ENCODE measurements around the gene ZNF473.
"Not testable (repeated sequence)": the region's sequence is repeated elsewhere in the genome, so short reads cannot be mapped to it uniquely, and the experiment has no call there.

ZNF473 gene

DNA sequence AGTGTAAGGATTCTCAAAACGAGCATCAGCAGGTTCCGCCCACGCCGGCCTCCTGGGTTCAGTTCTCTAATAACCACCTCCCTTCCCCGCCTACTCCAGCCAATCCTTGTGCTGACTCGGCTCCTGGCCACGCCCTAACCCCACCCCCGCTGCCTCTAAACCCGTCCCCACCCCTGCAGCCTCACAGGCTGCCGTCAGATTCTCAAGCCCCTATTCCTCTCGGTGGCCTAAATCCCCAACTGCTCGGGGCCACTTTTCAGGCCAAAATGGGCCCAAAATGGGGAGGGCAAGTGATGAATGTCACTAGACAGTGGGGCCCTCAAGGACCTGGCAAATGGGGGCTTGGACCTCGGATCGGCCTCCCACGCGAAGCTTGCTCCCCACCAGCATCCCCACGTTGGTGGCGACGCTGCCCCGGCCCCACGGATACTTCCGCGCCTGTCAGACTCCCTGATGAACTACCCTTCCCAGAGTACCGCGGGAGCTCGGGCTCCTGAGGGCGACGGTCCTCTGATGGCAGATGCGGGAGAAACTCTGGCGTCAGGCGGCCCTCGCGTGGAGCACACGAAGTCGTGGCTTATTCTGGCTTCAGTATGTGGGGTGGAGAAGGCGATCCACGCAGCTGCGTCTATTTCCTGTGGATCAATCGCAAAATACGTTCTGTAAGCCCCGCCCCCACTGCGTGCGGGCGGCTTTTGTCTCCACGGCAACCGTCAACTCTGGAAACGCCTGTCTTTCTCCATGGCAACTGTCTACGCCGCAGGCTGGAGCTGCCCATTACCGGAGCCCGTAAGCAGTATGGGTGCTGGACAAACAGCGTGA, 24.8 kb downstream of the ZNF473 start:
- DNase-seq (ENCODE audit: low read depth): peak; percentile 92

DNA sequence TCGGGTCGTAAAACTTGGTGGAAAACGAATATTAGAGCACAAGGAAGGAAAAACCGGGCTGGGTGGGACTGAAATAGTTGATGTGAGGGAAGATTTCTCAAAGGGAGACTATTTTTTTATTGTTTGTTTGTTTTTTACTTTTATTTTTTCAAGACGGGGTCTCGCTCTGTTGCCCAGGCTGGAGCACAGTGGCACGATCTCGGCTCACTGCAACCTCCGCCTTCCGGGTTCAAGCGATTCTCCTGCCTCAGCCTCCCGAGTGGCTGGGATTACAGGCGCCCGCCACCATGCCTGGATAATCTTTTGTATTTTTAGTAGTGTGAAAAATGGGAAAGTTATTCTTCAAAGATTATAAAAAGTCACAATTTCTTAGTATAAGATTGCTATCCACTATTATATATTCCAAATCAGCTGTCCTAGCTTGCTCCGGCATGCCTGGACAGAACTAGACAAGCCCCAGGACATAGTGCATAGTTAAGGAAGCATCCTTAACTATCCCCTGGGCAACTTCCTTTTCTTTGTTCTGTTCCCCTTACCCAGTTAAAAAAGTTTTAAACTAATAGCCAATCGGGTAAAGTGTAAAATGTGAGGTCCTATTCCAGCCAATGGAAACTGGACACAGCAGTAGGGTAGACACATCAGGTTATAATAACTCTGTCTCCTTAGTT, 25.6 kb downstream of the ZNF473 start:
- DNase-seq (ENCODE audit: low read depth): not testable (repeated sequence)

DNA sequence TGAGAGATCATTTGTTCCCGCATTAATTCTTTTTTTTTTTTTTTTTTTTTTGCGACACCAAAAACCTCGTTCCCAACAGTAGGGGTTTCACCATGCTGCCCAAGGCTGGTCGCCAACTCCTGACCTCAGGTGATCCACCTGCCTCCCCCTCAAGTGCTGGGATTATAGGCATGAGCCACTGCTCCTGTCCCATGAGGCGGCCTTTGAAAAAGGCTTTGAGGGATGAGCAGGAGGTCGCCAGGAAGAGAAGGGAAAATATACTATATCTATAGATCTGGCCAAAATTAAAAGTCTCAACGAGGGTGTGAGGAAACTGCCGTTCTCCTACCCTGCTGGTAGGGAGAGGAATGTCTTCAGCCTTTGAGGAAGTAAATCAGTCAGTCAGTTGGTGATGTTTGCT, 26.2 kb downstream of the ZNF473 start:
- no peak for DNase-seq (ENCODE audit: low read depth)

DNA sequence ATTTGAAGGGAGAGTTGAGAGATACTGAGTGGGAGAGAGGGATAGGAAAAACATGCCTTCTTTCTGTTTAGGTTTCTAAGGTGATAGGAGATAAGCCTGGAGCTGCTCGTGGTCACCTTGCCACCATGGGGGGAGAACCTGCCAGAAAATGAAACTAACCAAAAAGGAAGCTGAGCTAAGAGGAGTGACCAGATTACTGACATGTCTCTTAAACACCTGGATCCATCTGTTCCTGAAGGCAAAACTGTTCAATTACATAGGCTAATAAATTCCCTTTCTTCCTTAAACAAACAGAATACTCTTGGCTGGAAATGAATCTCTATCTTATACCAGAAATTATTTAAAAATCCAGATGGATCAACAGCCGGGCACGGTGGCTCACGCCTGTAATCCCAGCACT, 27.3 kb downstream of the ZNF473 start:
- DNase-seq (ENCODE audit: low read depth): no peak

DNA sequence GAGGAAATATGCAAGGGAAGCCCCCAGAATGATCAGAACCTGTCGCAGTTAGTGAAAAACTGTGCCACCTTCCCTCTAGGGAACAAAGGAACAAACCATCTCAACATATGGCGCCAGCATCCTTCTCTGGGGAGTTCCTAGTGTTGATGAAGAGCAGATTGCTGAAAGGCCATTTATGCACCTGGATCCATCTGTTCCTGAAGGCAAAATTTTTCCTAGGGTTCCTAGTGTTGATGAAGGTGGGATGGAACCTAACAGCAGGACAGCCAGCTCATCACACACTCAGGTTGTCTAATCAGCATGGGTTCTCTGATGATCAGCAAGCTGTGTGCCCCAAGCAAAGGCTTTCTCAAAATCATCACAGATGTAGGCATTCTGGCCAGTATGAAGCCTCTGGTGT, 32.6 kb downstream of the ZNF473 start:
- DNase-seq (ENCODE audit: low read depth): no peak

DNA sequence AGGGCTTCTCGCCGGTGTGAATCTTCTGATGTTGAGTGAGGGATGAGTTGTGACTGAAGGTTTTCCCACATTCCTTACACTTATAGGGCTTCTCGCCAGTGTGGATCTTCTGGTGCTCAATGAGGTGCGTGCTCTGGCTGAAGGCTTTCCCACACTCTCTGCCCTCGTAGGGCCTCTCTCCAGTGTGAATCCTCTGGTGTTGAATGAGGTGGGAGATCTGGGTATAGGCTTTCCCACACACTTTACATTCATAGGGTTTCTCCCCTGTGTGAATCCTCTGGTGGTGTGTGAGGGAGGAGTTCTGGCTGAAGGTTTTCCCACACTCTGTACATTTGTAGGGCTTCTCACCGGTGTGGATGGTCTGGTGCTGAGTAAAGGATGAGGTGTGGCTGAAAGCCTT, 33.2 kb downstream of the ZNF473 start:
- DNase-seq (ENCODE audit: low read depth): no peak

DNA sequence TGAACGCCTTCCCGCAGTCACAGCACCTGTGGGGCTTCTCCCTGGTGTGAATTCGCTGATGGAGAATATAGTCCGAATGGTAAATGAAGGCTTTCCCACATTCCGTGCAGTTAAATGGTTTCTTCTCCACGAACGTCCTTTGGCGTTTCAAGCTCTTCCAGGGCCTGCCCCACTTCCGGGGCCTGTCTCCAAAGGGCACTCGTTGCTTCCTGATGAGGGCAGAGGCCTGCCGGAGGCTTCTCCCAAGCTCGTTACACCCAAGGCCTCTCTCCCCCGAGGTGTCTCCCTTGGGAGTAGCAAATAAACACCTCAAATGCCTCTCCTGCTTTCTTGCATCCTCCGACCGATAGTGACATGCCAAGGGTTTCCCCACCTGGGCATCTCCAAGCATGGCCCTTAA, 34.3 kb downstream of the ZNF473 start:
- DNase-seq (ENCODE audit: low read depth): no peak

DNA sequence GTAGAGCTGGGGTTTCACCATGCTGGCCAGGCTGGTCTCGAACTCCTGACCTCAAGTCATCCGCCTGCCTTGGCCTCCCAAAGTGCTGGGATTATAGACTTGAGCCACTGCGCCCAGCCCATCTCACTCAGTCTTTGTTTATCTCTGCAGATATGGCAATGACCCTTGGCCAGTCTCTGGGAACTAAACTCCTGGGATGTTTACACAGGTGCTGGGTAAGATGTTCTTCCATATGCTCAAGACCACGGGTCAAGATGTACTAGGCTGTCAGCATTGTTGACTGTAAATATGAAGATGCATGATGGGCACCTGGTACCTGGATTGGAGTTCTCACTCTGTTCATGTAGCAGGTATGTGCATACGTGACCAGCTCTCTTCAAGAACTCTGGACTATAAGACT, 35.8 kb downstream of the ZNF473 start:
- DNase-seq (ENCODE audit: low read depth): no peak

DNA sequence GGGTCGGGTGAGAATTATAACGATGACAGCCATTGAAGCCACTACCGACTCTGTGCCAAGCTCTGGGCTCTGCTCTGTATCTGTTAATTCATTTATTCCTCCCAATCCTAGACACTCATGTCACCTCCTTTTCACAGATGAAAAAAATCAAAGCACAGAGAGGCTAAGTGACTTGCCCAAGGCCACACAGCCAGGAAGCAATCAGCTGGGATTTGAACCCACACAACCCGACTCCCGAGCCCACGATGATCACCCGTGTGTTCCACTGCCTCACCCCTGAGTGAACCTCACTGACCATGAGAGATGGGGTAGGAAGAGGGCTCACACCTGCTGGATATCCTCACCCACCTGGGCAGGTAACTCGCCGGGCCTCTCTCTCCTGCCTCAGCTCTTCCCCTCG, 40.1 kb downstream of the ZNF473 start:
- no peak for DNase-seq (ENCODE audit: low read depth)

DNA sequence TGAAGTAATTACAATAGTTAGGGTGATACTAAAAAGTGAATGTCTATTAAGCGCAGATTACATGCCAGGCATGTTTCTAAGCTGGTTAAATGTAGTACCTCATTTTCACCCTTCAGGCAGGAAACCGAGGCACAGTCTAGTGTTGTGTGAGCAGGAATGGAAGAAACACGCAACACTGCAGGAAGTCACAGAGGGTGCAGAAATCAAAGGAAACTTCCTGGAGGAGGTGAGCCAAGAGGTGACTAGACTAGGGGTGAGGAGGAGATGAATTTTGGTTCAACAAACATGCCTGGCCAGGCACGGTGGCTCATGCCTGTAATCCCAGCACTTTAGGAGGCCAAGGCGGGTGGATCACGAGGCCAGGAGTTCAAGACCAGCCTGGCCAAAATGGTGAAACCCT, 41.8 kb downstream of the ZNF473 start:
- DNase-seq (ENCODE audit: low read depth): no peak

DNA sequence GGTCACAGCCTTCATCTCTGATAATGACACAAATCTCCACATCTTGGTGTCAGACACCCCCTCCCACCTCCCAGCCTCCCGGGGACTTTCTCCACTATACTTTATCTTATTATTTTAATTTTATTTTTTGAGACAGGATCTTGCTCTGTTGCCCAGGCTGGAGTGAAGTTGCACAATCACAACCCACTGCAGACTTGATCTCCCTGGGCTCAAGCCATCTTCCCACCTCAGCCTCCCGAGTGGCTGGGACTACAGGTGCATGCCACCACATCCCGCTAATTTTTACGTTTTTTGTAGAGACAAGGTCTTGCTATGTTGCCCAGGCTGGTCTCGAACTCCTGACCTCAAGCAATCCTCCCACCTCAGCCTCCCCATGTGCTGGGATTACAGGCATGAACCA, 42.6 kb downstream of the ZNF473 start:
- DNase-seq (ENCODE audit: low read depth): not testable (repeated sequence)

DNA sequence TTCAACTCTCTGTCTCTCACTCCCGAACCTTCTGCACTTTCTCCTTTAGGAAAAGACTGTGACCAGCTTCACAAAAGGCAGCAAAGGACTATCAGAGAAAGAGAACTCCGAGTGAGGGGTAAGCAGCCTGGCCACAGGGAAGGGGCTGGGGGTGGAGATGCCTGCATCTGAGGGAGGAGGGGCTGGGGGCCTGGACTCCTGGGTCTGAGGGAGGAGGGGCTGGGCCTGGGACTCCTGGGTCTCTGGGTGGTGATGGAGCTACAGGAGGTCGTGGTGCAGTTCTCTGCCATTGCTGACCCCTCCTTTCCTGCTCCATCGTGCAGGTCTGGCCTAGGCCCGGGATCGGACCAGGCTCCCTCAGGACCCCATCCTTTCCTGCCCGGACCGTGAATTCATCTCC, 49.3 kb downstream of the ZNF473 start:
- DNase-seq (ENCODE audit: low read depth): not testable (repeated sequence)

DNA sequence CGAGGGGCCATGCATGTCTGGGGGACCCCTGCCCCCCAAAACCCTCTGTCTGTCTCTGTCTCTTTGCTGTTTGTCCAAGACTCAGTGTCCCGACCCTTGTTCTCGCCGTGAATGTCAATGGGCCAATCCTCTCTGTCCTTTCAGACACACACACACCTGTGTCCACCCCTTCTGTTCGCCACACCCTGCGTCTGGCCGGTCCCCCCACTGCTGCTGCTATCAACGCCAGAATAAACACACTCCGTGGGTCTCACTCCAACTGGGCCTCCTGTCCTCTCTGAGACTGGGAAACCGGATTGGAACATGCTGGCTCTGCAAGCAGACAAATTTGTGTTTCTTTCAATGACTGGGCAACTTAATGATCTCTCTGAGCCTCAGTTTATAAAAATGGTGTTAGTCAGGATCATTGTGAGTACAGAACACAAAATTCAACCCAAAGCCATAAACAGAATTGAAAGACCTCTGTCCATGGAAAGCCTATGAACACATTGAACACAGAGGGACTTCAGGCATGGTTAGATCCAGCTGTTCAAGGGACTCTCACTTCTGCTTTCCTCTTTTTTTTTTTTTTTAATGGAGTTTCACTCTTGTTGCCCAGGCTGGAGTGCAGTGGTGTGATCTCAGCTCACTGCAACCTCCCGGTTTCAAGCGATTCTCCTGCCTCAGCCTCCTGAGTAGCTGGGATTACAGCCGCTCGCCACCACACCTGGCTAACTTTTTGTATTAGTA, 50.0 kb downstream of the ZNF473 start:
- DNase-seq (ENCODE audit: low read depth): not testable (repeated sequence)

DNA sequence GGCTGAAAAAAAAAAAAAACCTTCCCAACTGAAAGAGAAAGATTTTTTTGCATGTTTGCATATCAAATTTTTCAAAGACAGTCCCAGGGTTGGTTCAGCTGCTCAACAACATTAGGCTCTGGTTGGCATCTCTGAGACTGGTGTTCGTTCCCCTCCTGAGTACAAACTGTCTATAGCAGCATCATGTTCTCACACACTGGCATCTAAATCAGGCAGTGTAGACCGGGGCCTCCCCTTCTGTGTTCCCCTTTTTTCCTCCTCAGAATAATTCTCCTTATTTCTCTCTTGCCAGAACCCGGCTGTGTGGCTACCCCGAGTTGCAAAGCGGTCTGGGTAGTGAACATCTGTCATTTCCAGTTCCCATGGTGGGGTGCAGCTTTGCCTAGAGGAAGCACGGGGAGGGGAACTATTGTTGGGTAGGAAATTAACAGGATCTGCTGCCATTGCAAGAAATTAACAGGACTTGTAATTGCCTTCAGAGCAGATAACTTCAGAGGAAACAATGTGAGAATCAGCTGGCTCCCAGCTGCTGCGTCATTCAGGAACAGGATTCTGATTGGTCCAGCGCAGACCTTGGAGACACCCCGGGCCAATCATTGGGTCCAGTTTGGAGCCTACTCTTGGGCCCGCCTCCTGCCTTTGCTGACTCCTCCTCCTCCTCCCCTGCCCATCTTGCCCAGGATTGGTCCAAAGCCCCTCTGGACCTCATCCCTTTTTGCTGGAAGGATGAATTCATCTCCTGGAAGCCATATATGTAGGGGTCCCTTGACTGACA, 51.0 kb downstream of the ZNF473 start:
- not testable (repeated sequence) for DNase-seq (ENCODE audit: low read depth)

DNA sequence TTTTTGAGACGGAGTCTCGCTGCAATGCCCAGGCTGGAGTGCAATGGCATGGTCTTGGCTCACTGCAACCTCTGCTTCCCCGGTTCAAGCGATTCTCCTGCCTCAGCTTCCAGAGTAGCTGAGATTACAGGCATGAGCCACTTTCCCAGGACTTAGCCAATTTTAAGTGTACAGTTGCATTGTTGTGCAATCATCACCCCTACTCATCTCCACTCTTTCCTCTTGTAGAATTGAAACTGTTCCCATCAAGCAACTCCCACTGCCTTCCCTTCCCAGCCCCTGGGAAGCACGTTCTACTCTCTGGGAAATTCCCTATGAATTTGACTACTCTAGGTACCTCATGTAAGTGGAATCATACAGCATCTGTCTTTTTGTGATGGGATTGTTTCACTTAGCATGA, 53.2 kb downstream of the ZNF473 start:
- DNase-seq (ENCODE audit: low read depth): not testable (repeated sequence)

DNA sequence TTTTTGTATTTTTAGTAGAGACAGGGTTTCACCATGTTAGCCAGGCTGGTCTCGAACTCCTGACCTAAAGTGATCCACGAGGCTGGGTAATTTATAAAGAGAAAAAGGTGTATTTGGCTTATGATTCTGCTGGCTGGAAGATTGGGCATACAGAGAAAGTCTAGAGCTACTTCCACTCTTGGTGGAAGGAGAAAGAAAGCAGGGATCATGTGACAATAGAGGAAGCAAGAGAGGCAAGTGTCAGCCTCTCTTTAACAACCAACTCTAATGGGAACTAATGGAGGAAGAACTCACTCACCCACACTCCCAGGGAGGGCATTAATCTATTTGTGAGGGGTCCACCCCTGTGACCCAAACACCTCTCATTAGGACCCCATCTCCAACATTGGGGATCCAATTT, 58.6 kb downstream of the ZNF473 start:
- not testable (repeated sequence) for DNase-seq (ENCODE audit: low read depth)

DNA sequence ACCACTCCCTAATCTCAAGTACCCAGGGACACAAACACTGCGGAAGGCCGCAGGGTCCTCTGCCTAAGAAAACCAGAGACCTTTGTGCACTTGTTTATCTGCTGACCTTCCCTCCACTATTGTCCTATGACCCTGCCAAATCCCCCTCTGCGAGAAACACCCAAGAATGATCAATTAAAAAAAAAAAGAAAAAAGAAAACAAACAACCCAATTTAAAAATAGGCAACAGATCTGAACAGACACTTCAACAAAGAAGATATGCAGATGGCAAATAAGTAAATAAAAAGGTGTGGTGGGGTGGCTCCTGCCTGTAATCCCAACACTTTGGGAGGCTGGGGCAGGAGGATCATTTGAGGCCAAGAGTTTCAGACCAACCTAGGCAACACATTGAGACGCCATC, 61.3 kb downstream of the ZNF473 start:
- not testable (repeated sequence) for DNase-seq (ENCODE audit: low read depth)

DNA sequence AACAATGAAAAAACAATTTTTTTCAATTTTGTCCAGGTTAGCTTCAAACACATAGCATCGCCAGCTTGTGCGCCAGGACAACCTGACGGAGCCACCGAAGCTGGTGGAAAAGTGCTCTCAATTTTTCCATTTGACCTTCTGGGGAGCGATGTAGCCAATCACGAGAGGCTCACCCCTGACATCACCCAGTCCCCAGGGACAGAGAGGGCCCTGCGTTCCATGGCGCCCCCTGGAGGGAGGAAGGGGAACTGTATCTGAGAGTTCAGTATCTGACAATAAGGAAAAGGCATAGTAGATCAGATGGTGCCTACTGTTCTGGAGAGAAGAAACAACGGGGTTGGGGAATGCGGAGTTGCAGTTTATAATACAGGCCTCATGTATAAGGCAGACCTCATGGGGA, 64.9 kb downstream of the ZNF473 start:
- peak; percentile 26 for DNase-seq (ENCODE audit: low read depth)

DNA sequence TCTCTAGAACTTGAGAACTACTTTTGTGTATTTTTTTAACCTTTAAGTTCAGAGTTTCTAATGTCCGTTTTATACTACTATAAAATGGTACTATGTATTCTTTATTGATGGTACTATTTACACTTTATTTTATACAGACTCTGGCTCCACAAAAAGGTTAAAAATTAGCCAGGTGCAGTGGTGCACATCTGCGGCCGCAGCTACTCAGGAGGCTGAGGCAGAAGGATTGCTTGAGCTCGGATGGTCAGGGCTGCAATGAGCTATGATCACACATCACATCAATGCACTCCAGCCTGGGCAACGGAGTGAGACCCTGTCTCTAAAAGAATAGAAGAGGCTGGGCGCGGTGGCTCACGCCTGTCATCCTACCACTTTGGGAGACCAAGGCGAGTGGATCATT, 66.0 kb downstream of the ZNF473 start:
- not testable (repeated sequence) for DNase-seq (ENCODE audit: low read depth)

DNA sequence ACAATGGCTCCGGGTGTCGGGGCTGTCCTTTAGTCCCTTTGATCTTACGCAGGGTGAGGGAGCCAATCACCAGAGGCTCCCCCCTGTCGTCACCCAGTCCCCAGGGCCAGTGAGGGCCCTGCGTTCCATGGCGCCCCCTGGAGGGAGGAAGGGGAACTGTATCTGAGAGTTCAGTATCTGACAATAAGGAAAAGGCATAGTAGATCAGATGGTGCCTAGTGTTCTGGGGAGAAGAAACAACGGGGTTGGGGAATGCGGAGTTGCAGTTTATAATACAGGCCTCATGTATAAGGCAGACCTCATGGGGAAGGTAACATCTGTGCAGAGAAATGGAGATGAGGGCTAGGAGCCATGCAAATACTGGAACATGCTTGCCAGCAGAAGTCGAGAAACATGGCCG, 66.8 kb downstream of the ZNF473 start:
- DNase-seq (ENCODE audit: low read depth): not testable (repeated sequence)

DNA sequence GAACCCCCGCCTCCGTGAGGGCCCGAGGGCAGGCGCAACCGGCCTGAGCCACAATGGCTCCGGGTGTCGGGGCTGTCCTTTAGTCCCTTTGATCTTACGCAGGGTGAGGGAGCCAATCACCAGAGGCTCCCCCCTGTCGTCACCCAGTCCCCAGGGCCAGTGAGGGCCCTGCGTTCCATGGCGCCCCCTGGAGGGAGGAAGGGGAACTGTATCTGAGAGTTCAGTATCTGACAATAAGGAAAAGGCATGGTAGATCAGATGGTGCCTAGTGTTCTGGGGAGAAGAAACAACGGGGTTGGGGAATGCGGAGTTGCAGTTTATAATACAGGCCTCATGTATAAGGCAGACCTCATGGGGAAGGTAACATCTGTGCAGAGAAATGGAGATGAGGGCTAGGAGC, 72.1 kb downstream of the ZNF473 start:
- DNase-seq (ENCODE audit: low read depth): not testable (repeated sequence)

DNA sequence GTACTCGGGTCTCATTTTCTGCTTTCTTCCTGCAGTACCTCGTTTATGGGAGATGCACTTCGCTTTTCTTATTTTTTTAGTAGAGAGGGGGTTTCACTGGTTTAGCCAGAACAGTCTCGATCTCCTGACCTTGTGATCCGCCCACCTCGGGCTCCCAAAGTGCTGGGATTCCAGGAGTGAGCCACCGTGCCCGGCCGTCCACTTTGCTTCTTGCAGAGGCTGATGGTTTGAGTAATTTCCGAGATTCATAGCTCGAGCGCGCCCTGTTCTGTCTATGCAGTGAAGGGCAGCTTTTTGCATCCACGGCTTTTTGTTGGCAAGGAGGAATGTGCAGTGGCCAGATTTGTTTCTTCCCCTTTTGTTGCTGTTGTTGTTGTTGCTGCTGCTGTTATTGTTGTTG, 73.1 kb downstream of the ZNF473 start:
- not testable (repeated sequence) for DNase-seq (ENCODE audit: low read depth)

All from stimulated activated CD4-positive, alpha-beta T cell treated with anti-CD3 and anti-CD28 coated beads, Interleukin-2, amount 100 ng/mL, for 4 hours (primary cell).